ENCODE results near the gene DOCK1.

DOCK1 gene

GRCh38 chr10:127148933-127149220, 243.6 kb downstream of the DOCK1 start:
- DNase-seq, result no peak

- no peak for DNase-seq
Observed at GRCh38 chr10:127149501-127150081, 244.4 kb downstream of the DOCK1 start.

- DNase-seq, result no peak
Observed at GRCh38 chr10:127150136-127150535, 244.9 kb downstream of the DOCK1 start.

GRCh38 chr10:127151541-127151940, 246.3 kb downstream of the DOCK1 start:
- no peak for DNase-seq

GRCh38 chr10:127151981-127152699, 246.9 kb downstream of the DOCK1 start:
- DNase-seq, result no peak

- DNase-seq, result no peak
Observed at GRCh38 chr10:127153181-127153580, 248.0 kb downstream of the DOCK1 start.

GRCh38 chr10:127154831-127155620, 249.8 kb downstream of the DOCK1 start:
- no peak for DNase-seq

GRCh38 chr10:127157089-127157488, 251.9 kb downstream of the DOCK1 start:
- no peak for DNase-seq

- DNase-seq, result no peak
Observed at GRCh38 chr10:127157506-127158200, 252.4 kb downstream of the DOCK1 start.

GRCh38 chr10:127158662-127159061, 253.4 kb downstream of the DOCK1 start:
- DNase-seq, result no peak

GRCh38 chr10:127159648-127160245, 254.5 kb downstream of the DOCK1 start:
- no peak for DNase-seq

GRCh38 chr10:127161482-127161881, 256.3 kb downstream of the DOCK1 start:
- no peak for DNase-seq

GRCh38 chr10:127162841-127163240, 257.6 kb downstream of the DOCK1 start:
- no peak for DNase-seq

- no peak for DNase-seq
Observed at GRCh38 chr10:127168261-127168660, 263.0 kb downstream of the DOCK1 start.

GRCh38 chr10:127174866-127175265, 269.6 kb downstream of the DOCK1 start:
- DNase-seq, result no peak

GRCh38 chr10:127175357-127176110, 270.3 kb downstream of the DOCK1 start:
- no peak for DNase-seq

- DNase-seq, result no peak
Observed at GRCh38 chr10:127176649-127177048, 271.4 kb downstream of the DOCK1 start.

GRCh38 chr10:127179612-127180250, 274.5 kb downstream of the DOCK1 start:
- DNase-seq, result no peak

GRCh38 chr10:127182161-127182560, 276.9 kb downstream of the DOCK1 start:
- DNase-seq, result no peak

GRCh38 chr10:127184582-127184981, 279.4 kb downstream of the DOCK1 start:
- DNase-seq, result no peak

GRCh38 chr10:127186813-127187212, 281.6 kb downstream of the DOCK1 start:
- no peak for DNase-seq

GRCh38 chr10:127189226-127189625, 284.0 kb downstream of the DOCK1 start:
- DNase-seq, result no peak
